ENCODE results near the gene ACTG2. TPM values are rescaled to one million over a fixed set of nuclear protein-coding genes. Genes with fewer than 3 reads are reported as not detected.
"Not testable (repeated sequence)": the region's sequence is repeated elsewhere in the genome, so short reads cannot be mapped to it uniquely, and the experiment has no call there.

The ACTG2 gene
- total RNA-seq, 2 donors from 2014 or later: 14.7 to 765 TPM

- DNase-seq (peak; percentile 98 to 99), ATAC-seq (peak; percentile 84)
- intact Hi-C loops (cut with DNase I, micrococcal nuclease): loop anchor here in 1 of 2 donors (5.0 kb wide), 1 partner anchor 56 kb away; the partner anchor contains the start of gene TET3
Observed at GRCh38 chr2:73926493-73927327, 33.9 kb downstream of the ACTG2 start, which contains the start of gene DGUOK. DGUOK (plus strand) TSS chr2:73926880; CDS start chr2:73926911, 31 bp downstream.

- ATAC-seq: no peak
- DNase-seq: no peak
- intact Hi-C loops (cut with DNase I, micrococcal nuclease): loop anchor here in 1 of 2 donors (5.0 kb wide), 1 partner anchor 55 kb away; the partner anchor contains the start of gene TET3
Observed at GRCh38 chr2:73927344-73927743, 34.5 kb downstream of the ACTG2 start.

- ATAC-seq (peak; percentile 32), DNase-seq (peak; percentile 41 to 55)
- intact Hi-C loops (cut with DNase I, micrococcal nuclease): loop anchor here in 1 of 2 donors (5.0 kb wide), 1 partner anchor 53 kb away; the partner anchor contains the start of gene TET3
Observed at GRCh38 chr2:73928963-73929347, 36.1 kb downstream of the ACTG2 start.

- intact Hi-C loops (cut with DNase I, micrococcal nuclease): no loop called here
- DNase-seq: no peak
- no peak for ATAC-seq
Observed at GRCh38 chr2:73930386-73930785, 37.6 kb downstream of the ACTG2 start.

GRCh38 chr2:73931531-73932500 lies 39.0 kb downstream of the ACTG2 start:
- DNase-seq (no peak), ATAC-seq (no peak)
- intact Hi-C loops (cut with DNase I, micrococcal nuclease): no loop called here

- DNase-seq (no peak), ATAC-seq (no peak)
- intact Hi-C loops (cut with DNase I, micrococcal nuclease): no loop called here
Observed at GRCh38 chr2:73933194-73933593, 40.4 kb downstream of the ACTG2 start.

GRCh38 chr2:73935641-73936040 lies 42.8 kb downstream of the ACTG2 start:
- ATAC-seq (no peak), DNase-seq (no peak)
- intact Hi-C loops (cut with DNase I, micrococcal nuclease): no loop called here

GRCh38 chr2:73937103-73937885 lies 44.5 kb downstream of the ACTG2 start:
- peak; percentile 48 for ATAC-seq
- intact Hi-C loops (cut with DNase I, micrococcal nuclease): no loop called here
- no peak for DNase-seq

GRCh38 chr2:73937899-73938298 lies 45.1 kb downstream of the ACTG2 start:
- ATAC-seq (no peak), DNase-seq (no peak)
- intact Hi-C loops (cut with DNase I, micrococcal nuclease): no loop called here

GRCh38 chr2:73938718-73939352 lies 46.0 kb downstream of the ACTG2 start:
- intact Hi-C loops (cut with DNase I, micrococcal nuclease): no loop called here
- no peak for ATAC-seq

GRCh38 chr2:73939419-73939818 lies 46.6 kb downstream of the ACTG2 start:
- ATAC-seq: no peak

More at GRCh38 chr2:73938718-73939352, 46.0 kb downstream of the ACTG2 start:
- DNase-seq: no peak

GRCh38 chr2:73940066-73940465 lies 47.3 kb downstream of the ACTG2 start:
- DNase-seq; intact Hi-C loops (cut with DNase I, micrococcal nuclease); ATAC-seq: not testable (repeated sequence)

More at GRCh38 chr2:73939419-73939818, 46.6 kb downstream of the ACTG2 start:
- intact Hi-C loops (cut with DNase I, micrococcal nuclease): no loop called here
- DNase-seq: no peak

- no peak for DNase-seq
- intact Hi-C loops (cut with DNase I, micrococcal nuclease): no loop called here
- ATAC-seq: no peak
Observed at GRCh38 chr2:73942664-73943063, 49.9 kb downstream of the ACTG2 start.

- DNase-seq (no peak), ATAC-seq (no peak)
- intact Hi-C loops (cut with DNase I, micrococcal nuclease): no loop called here
Observed at GRCh38 chr2:73944714-73945113, 51.9 kb downstream of the ACTG2 start.

- ATAC-seq (no peak), DNase-seq (no peak)
- intact Hi-C loops (cut with DNase I, micrococcal nuclease): no loop called here
Observed at GRCh38 chr2:73946215-73946614, 53.4 kb downstream of the ACTG2 start.

- ATAC-seq (no peak), DNase-seq (no peak)
- intact Hi-C loops (cut with DNase I, micrococcal nuclease): no loop called here
Observed at GRCh38 chr2:73946666-73947065, 53.9 kb downstream of the ACTG2 start.

- intact Hi-C loops (cut with DNase I, micrococcal nuclease): no loop called here
- no peak for DNase-seq
- ATAC-seq: no peak
Observed at GRCh38 chr2:73947412-73948018, 54.7 kb downstream of the ACTG2 start.

- ATAC-seq (no peak), DNase-seq (no peak)
Observed at GRCh38 chr2:73949802-73950201, 57.0 kb downstream of the ACTG2 start.

More at GRCh38 chr2:73949802-73950201, 57.0 kb downstream of the ACTG2 start:
- intact Hi-C loops (cut with DNase I, micrococcal nuclease): no loop called here
